Measurements from ENCODE around the gene C4A.
"Not testable (repeated sequence)": the region's sequence is repeated elsewhere in the genome, so short reads cannot be mapped to it uniquely, and the experiment has no call there.

The C4A gene

DNA sequence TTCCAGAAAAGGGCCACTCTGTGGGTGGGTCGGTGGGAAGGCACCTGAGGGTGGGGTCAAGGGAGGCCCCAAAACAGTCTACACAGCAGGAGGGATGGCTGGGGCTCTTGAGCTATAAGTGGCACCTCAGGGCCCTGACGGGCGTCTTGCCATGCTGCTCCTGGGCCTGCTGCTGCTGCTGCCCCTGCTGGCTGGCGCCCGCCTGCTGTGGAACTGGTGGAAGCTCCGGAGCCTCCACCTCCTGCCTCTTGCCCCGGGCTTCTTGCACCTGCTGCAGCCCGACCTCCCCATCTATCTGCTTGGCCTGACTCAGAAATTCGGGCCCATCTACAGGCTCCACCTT, 23.7 kb downstream of the C4A start:
- not testable (repeated sequence) for H3K27ac ChIP-seq (ENCODE audit: insufficient read depth, low read length, poor library complexity, severe bottlenecking); H3K36me3 ChIP-seq (ENCODE audit: control insufficient read depth, insufficient read depth, low read length); H3K9me3 ChIP-seq (ENCODE audit: control insufficient read depth, low read length); H3K4me3 ChIP-seq (ENCODE audit: insufficient read depth, low read depth, low read length, poor library complexity, severe bottlenecking); H3K27me3 ChIP-seq (replicated peaks; ENCODE audit: control insufficient read depth, insufficient read depth, low read length, poor library complexity, severe bottlenecking); H3K4me1 ChIP-seq (ENCODE audit: control insufficient read depth, insufficient read depth, low read length, poor library complexity, severe bottlenecking); DNase-seq

DNA sequence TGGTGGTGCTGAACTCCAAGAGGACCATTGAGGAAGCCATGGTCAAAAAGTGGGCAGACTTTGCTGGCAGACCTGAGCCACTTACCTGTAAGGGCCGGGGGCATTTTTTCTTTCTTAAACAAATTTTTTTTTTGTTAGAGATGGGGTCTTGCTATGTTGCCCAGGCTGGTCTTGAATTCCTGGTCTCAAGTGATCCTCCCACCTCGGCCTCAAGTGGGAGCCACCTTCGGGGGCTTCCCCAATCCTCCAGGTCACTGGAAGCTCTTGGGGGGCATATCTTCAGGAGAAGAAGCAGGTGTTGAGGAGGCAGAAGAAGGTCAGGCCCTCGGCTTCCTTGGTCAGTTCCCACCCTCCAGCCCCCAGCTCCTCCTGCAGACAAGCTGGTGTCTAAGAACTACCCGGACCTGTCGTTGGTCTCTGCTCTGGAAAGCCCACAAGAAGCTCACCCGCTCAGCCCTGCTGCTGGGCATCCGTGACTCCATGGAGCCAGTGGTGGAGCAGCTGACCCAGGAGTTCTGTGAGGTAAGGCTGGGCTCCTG, 24.2 kb downstream of the C4A start:
- not testable (repeated sequence) for H3K9me3 ChIP-seq (ENCODE audit: control insufficient read depth, low read length); H3K27me3 ChIP-seq (replicated peaks; ENCODE audit: control insufficient read depth, insufficient read depth, low read length, poor library complexity, severe bottlenecking); H3K27ac ChIP-seq (ENCODE audit: insufficient read depth, low read length, poor library complexity, severe bottlenecking); H3K4me3 ChIP-seq (ENCODE audit: insufficient read depth, low read depth, low read length, poor library complexity, severe bottlenecking); H3K36me3 ChIP-seq (ENCODE audit: control insufficient read depth, insufficient read depth, low read length); DNase-seq; H3K4me1 ChIP-seq (ENCODE audit: control insufficient read depth, insufficient read depth, low read length, poor library complexity, severe bottlenecking)

DNA sequence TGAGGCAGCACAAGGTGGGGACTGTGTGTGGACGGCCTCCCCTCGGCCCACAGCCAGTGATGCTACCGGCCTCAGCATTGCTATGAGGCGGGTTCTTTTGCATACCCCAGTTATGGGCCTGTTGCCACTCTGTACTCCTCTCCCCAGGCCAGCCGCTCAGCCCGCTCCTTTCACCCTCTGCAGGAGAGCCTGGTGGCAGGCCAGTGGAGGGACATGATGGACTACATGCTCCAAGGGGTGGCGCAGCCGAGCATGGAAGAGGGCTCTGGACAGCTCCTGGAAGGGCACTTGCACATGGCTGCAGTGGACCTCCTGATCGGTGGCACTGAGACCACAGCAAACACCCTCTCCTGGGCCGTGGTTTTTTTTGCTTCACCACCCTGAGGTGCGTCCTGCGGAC, 25.2 kb downstream of the C4A start:
- not testable (repeated sequence) for DNase-seq; H3K27me3 ChIP-seq (replicated peaks; ENCODE audit: control insufficient read depth, insufficient read depth, low read length, poor library complexity, severe bottlenecking); H3K36me3 ChIP-seq (ENCODE audit: control insufficient read depth, insufficient read depth, low read length); H3K9me3 ChIP-seq (ENCODE audit: control insufficient read depth, low read length); H3K4me3 ChIP-seq (ENCODE audit: insufficient read depth, low read depth, low read length, poor library complexity, severe bottlenecking); H3K27ac ChIP-seq (ENCODE audit: insufficient read depth, low read length, poor library complexity, severe bottlenecking); H3K4me1 ChIP-seq (ENCODE audit: control insufficient read depth, insufficient read depth, low read length, poor library complexity, severe bottlenecking)

DNA sequence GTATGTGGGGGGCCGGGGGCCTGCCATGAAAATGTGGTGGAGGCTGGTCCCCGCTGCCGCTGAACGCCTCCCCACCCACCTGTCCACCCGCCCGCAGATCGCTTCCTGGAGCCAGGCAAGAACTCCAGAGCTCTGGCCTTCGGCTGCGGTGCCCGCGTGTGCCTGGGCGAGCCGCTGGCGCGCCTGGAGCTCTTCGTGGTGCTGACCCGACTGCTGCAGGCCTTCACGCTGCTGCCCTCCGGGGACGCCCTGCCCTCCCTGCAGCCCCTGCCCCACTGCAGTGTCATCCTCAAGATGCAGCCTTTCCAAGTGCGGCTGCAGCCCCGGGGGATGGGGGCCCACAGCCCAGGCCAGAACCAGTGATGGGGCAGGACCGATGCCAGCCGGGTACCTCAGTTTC, 26.2 kb downstream of the C4A start:
- not testable (repeated sequence) for H3K27ac ChIP-seq (ENCODE audit: insufficient read depth, low read length, poor library complexity, severe bottlenecking)

DNA sequence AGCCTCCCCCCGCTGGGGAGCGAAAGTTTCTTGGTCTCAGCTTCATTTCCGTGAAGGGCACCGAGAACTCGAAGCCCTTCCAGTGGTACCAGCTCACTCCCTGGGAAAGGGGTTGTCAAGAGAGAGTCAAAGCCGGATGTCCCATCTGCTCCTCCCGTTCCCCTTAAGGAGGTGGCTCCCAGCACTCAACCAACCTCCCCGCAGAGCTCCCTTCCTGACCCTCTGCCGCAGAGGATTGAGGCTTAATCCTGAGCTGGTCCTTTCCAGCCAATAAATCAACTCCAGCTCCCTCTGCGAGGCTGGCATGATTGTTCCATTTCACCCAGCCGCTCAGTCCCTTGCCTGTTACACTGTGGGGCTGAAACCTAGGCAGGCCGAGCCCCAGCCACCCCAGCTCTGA, 26.8 kb downstream of the C4A start:
- H3K36me3 ChIP-seq (ENCODE audit: control insufficient read depth, insufficient read depth, low read length); DNase-seq; H3K4me3 ChIP-seq (ENCODE audit: insufficient read depth, low read depth, low read length, poor library complexity, severe bottlenecking); H3K9me3 ChIP-seq (ENCODE audit: control insufficient read depth, low read length); H3K27ac ChIP-seq (ENCODE audit: insufficient read depth, low read length, poor library complexity, severe bottlenecking); H3K4me1 ChIP-seq (ENCODE audit: control insufficient read depth, insufficient read depth, low read length, poor library complexity, severe bottlenecking); H3K27me3 ChIP-seq (replicated peaks; ENCODE audit: control insufficient read depth, insufficient read depth, low read length, poor library complexity, severe bottlenecking): not testable (repeated sequence)

More for the DNA sequence above, 26.2 kb downstream of the C4A start:
- not testable (repeated sequence) for H3K27me3 ChIP-seq (replicated peaks; ENCODE audit: control insufficient read depth, insufficient read depth, low read length, poor library complexity, severe bottlenecking); DNase-seq; H3K9me3 ChIP-seq (ENCODE audit: control insufficient read depth, low read length); H3K4me3 ChIP-seq (ENCODE audit: insufficient read depth, low read depth, low read length, poor library complexity, severe bottlenecking); H3K36me3 ChIP-seq (ENCODE audit: control insufficient read depth, insufficient read depth, low read length); H3K4me1 ChIP-seq (ENCODE audit: control insufficient read depth, insufficient read depth, low read length, poor library complexity, severe bottlenecking)

DNA sequence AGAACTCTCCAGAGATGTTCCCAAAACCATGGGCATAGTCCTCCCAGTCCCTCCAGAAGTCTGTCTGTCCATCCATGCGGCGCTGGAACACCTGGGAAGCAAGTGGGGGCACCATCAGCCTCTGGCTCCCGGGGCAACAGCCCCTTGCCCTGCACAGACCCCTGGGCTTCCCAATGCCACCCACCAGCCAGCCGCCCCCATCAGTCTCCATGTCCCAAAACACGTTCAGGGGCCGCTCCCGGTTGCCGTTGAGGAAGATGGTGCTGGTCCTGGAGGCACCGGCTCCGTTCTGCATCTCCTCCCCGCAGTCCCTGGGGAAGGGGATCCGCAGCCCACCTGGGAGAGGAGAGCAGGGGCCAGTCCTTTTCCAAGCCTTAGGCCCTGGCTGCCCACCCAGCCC, 27.7 kb downstream of the C4A start:
- DNase-seq; H3K4me1 ChIP-seq (ENCODE audit: control insufficient read depth, insufficient read depth, low read length, poor library complexity, severe bottlenecking); H3K27ac ChIP-seq (ENCODE audit: insufficient read depth, low read length, poor library complexity, severe bottlenecking); H3K9me3 ChIP-seq (ENCODE audit: control insufficient read depth, low read length); H3K36me3 ChIP-seq (ENCODE audit: control insufficient read depth, insufficient read depth, low read length); H3K27me3 ChIP-seq (replicated peaks; ENCODE audit: control insufficient read depth, insufficient read depth, low read length, poor library complexity, severe bottlenecking); H3K4me3 ChIP-seq (ENCODE audit: insufficient read depth, low read depth, low read length, poor library complexity, severe bottlenecking): not testable (repeated sequence)

DNA sequence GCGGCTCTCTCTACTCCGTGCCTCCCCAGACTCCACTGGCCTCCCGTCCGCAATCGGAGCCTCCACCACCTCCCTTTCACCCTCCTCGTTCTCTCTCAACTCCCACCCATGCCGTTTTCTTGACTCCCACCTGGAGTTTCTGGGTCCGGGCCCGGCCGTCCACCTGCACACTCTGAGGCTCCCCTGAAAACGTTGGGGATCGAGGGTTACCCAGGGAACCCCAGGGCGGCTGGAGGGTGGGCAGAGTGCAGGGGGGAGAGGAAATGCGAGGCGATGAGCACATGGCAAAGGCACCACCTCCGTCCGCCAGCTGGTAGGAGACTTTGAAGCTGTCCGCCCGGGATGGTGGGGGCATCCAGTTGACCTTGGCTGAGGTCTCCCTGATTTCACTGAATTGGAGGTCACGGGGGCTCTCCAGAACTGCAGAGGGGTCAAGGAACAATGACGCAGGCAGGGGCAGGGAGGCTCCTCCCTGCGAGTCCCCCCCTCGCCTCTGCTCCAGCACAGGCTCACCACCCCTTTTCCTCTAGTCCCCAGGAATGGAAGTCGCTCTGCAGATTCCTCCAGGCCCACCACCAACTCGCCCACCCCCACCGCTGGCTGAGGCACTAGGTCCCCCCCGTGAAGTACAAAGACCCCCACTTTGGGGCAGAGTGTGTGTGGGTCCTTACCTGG, 29.1 kb downstream of the C4A start:
- not testable (repeated sequence) for H3K27me3 ChIP-seq (replicated peaks; ENCODE audit: control insufficient read depth, insufficient read depth, low read length, poor library complexity, severe bottlenecking); H3K9me3 ChIP-seq (ENCODE audit: control insufficient read depth, low read length); DNase-seq; H3K27ac ChIP-seq (ENCODE audit: insufficient read depth, low read length, poor library complexity, severe bottlenecking); H3K36me3 ChIP-seq (ENCODE audit: control insufficient read depth, insufficient read depth, low read length); H3K4me1 ChIP-seq (ENCODE audit: control insufficient read depth, insufficient read depth, low read length, poor library complexity, severe bottlenecking); H3K4me3 ChIP-seq (ENCODE audit: insufficient read depth, low read depth, low read length, poor library complexity, severe bottlenecking)

DNA sequence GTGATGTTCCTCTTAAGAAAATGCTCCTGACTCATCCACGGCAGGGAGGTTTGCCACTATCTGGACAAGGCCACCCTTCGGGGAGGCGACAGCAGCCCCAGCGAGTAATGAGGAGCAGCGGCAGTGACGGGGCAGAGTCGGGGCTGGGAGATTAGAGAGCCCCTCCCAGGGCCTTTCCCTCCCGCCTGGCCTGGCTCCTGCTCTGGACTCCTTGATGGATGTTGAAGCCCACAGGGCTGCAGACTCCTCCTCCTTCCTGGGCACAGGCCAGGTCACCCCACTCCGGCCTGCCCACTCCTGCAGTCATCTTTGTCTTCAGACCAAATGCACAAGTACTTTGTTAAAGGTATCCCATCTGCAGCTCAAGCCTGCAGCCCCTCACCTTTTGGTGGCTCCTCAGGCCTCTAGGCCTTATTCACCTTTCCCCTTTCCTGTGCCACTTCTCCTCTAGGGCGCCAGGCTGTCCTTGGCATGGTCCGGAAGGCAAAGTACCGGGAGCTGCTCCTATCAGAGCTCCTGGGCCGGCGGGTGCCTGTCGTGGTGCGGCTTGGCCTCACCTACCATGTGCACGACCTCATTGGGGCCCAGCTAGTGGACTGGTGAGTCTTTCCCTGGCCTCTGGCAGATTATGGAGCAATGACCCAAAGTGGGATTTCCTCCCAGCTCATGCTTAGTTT, 31.2 kb downstream of the C4A start:
- not testable (repeated sequence) for H3K4me1 ChIP-seq (ENCODE audit: control insufficient read depth, insufficient read depth, low read length, poor library complexity, severe bottlenecking); DNase-seq; H3K27ac ChIP-seq (ENCODE audit: insufficient read depth, low read length, poor library complexity, severe bottlenecking); H3K27me3 ChIP-seq (replicated peaks; ENCODE audit: control insufficient read depth, insufficient read depth, low read length, poor library complexity, severe bottlenecking); H3K4me3 ChIP-seq (ENCODE audit: insufficient read depth, low read depth, low read length, poor library complexity, severe bottlenecking); H3K9me3 ChIP-seq (ENCODE audit: control insufficient read depth, low read length); H3K36me3 ChIP-seq (ENCODE audit: control insufficient read depth, insufficient read depth, low read length)

DNA sequence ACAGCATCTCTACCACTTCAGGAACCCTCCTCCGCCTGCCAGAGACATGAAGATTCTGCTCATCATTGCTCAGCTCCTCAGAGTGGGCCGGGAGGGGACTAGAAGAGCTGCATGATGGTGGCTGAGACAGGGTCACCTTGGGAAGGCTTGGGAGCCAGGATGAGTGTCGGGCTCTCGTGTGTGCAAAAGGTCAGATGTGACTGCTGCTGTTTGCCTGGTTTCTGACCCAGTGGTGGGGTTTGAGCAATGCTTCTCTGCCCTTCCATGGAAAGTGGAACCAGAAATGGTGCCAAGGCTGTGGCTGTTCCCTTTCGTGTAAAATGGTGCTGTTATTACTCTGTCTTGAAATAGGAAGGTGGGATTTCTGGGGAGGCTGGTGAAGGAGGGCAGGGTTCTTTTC, 31.9 kb downstream of the C4A start:
- not testable (repeated sequence) for DNase-seq

DNA sequence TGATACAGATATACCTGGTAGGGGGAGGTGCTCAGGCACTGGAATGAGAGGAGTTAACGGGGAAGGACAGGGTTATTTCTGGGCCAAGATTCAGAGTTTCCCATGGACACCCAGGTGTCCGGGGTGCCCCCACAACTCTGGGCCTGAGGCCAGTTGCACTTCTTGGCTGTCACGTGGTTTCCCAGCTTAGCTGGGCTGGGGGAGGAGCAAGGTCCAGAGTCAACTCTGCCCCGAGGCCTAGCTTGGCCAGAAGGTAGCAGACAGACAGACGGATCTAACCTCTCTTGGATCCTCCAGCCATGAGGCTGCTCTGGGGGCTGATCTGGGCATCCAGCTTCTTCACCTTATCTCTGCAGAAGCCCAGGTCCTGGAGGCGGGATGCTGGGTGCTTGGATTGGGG, 32.7 kb downstream of the C4A start, which contains the start of gene C4B:
C4B (plus strand) TSS at position 249 of the 400 bp plus-strand sequence; CDS start at position 300, 51 bp downstream.
- not testable (repeated sequence) for DNase-seq; H3K4me1 ChIP-seq (ENCODE audit: control insufficient read depth, insufficient read depth, low read length, poor library complexity, severe bottlenecking); H3K4me3 ChIP-seq (ENCODE audit: insufficient read depth, low read depth, low read length, poor library complexity, severe bottlenecking)

More for the DNA sequence above, 31.9 kb downstream of the C4A start:
- not testable (repeated sequence) for H3K4me3 ChIP-seq (ENCODE audit: insufficient read depth, low read depth, low read length, poor library complexity, severe bottlenecking); H3K9me3 ChIP-seq (ENCODE audit: control insufficient read depth, low read length); H3K36me3 ChIP-seq (ENCODE audit: control insufficient read depth, insufficient read depth, low read length); H3K4me1 ChIP-seq (ENCODE audit: control insufficient read depth, insufficient read depth, low read length, poor library complexity, severe bottlenecking); H3K27me3 ChIP-seq (replicated peaks; ENCODE audit: control insufficient read depth, insufficient read depth, low read length, poor library complexity, severe bottlenecking); H3K27ac ChIP-seq (ENCODE audit: insufficient read depth, low read length, poor library complexity, severe bottlenecking)

More for the DNA sequence above, 32.7 kb downstream of the C4A start, which contains the start of gene C4B:
- not testable (repeated sequence) for H3K36me3 ChIP-seq (ENCODE audit: control insufficient read depth, insufficient read depth, low read length); H3K27me3 ChIP-seq (replicated peaks; ENCODE audit: control insufficient read depth, insufficient read depth, low read length, poor library complexity, severe bottlenecking); H3K27ac ChIP-seq (ENCODE audit: insufficient read depth, low read length, poor library complexity, severe bottlenecking); H3K9me3 ChIP-seq (ENCODE audit: control insufficient read depth, low read length)

Data from effector memory CD4-positive, alpha-beta T cell (primary cell).